Breast epithelium (tissue), 3 donors: ENCODE data around the gene TJAP1.

Experiments
- CTCF ChIP-seq, 3 donors: fragments of 450-650 bp; IDR thresholded peaks; one replicate each; pipeline ENCODE4 v1.5.1; 2016 to 2017; ENCODE audit warnings: antibody characterized with exemption in 3 of 3, mild to moderate bottlenecking in 3 of 3, moderate library complexity in 3 of 3
- POLR2A ChIP-seq: fragments of 450-650 bp; IDR thresholded peaks from one replicate; pipeline ENCODE4 v1.6.1; 2016; ENCODE audit warnings: antibody characterized with exemption, mild to moderate bottlenecking, moderate library complexity

- TF ChIP-seq POLR2A (no peak), CTCF (IDR thresholded peaks at IDR 0.05) (no peak)
Observed at GRCh38 chr6:43491750-43492661, 14.6 kb downstream of the TJAP1 start.
